GM18508 (cell line): ENCODE data around the gene HOXB3.

Experiments
- ATAC-seq: cut with Tn5 transposase; IDR thresholded peaks from one replicate; pipeline ENCODE4 v1.9.1; 2021; ENCODE audit warnings: moderate number of reproducible peaks; ENCODE audit not compliant: insufficient read depth, unreplicated experiment

HOXB3 gene

GRCh38 chr17:48613862-48614694, 24.0 kb upstream of the HOXB3 start:
- no peak for ATAC-seq

- ATAC-seq, result no peak
Measured at GRCh38 chr17:48612854-48613691, 23.0 kb upstream of the HOXB3 start.

GRCh38 chr17:48612456-48612853, 22.4 kb upstream of the HOXB3 start:
- no peak for ATAC-seq

- no peak for ATAC-seq
Measured at GRCh38 chr17:48611681-48612455, 21.8 kb upstream of the HOXB3 start.

GRCh38 chr17:48611213-48611612, 21.2 kb upstream of the HOXB3 start:
- no peak for ATAC-seq

GRCh38 chr17:48610282-48611211, 20.5 kb upstream of the HOXB3 start, which contains the start of gene HOXB7:
Gene HOXB7, minus strand, starts transcription at chr17:48611017. Its CDS starts 99 bp downstream, at chr17:48610918.
- ATAC-seq, result no peak

GRCh38 chr17:48609759-48610281, 19.8 kb upstream of the HOXB3 start:
- ATAC-seq, result no peak

GRCh38 chr17:48609033-48609432, 19.0 kb upstream of the HOXB3 start:
- no peak for ATAC-seq

GRCh38 chr17:48608494-48608834, 18.4 kb upstream of the HOXB3 start:
- no peak for ATAC-seq

GRCh38 chr17:48606892-48607614, 17.0 kb upstream of the HOXB3 start:
- ATAC-seq, result no peak

GRCh38 chr17:48605991-48606891, 16.2 kb upstream of the HOXB3 start:
- ATAC-seq, result no peak

- ATAC-seq, result no peak
Measured at GRCh38 chr17:48605409-48605919, 15.4 kb upstream of the HOXB3 start.

- ATAC-seq, result no peak
Measured at GRCh38 chr17:48604770-48605329, 14.8 kb upstream of the HOXB3 start, which contains the start of gene HOXB6. Gene HOXB6, minus strand, starts transcription at chr17:48604986. Its CDS starts 6,836 bp downstream, at chr17:48598150.

- no peak for ATAC-seq
Measured at GRCh38 chr17:48603959-48604769, 14.1 kb upstream of the HOXB3 start.

- no peak for ATAC-seq
Measured at GRCh38 chr17:48601539-48602425, 11.7 kb upstream of the HOXB3 start.
